KMS-11 (cell line): ENCODE results near the gene KRTAP10-6.
"Not testable (repeated sequence)": the region's sequence is repeated elsewhere in the genome, so short reads cannot be mapped to it uniquely, and the experiment has no call there.

Experiments used
- H2AFZ ChIP-seq: fragments of 200-600 bp; sonication (generic); 2 replicates; pipeline ENCODE4 v1.6.1; 2016; ENCODE audit warnings: antibody characterized with exemption, mixed run types, low read depth
- H3K27ac ChIP-seq: fragments of 200-600 bp; sonication (generic); 2 replicates; pipeline ENCODE4 v1.6.1; 2016; ENCODE audit warnings: mild to moderate bottlenecking, mixed run types
- H3K27me3 ChIP-seq: fragments of 200-600 bp; sonication (generic); 2 replicates; pipeline ENCODE4 v1.6.1; 2017; ENCODE audit warnings: mild to moderate bottlenecking, low read depth, mixed run types, moderate library complexity; ENCODE audit not compliant: insufficient read depth
- H3K36me3 ChIP-seq: fragments of 200-600 bp; sonication (generic); 2 replicates; pipeline ENCODE4 v1.6.1; 2017; ENCODE audit warnings: mild to moderate bottlenecking, mixed run types; ENCODE audit not compliant: insufficient read depth
- H3K4me1 ChIP-seq: fragments of 200-600 bp; sonication (generic); 2 replicates; pipeline ENCODE4 v1.6.1; 2016; ENCODE audit warnings: mild to moderate bottlenecking, low read depth, mixed run types; ENCODE audit not compliant: poor library complexity, severe bottlenecking
- H3K4me2 ChIP-seq: fragments of 200-600 bp; sonication (generic); 2 replicates; pipeline ENCODE4 v1.7.0; 2016; ENCODE audit warnings: mild to moderate bottlenecking, mixed run types
- H3K4me3 ChIP-seq: fragments of 200-600 bp; sonication (generic); IDR thresholded peaks from 2 replicates; pipeline ENCODE4 v1.6.1; 2017; ENCODE audit warnings: low read depth, low read length, mixed read lengths; ENCODE audit not compliant: insufficient read depth
- H3K79me2 ChIP-seq: fragments of 200-600 bp; sonication (generic); 2 replicates; pipeline ENCODE4 v1.6.1; 2016; ENCODE audit warnings: low read depth, mixed run types; ENCODE audit not compliant: insufficient read depth
- H3K9ac ChIP-seq: fragments of 200-600 bp; sonication (generic); 2 replicates; pipeline ENCODE4 v1.6.1; 2016; ENCODE audit warnings: mild to moderate bottlenecking, mixed run types
- H4K20me1 ChIP-seq: fragments of 200-600 bp; sonication (generic); 2 replicates; pipeline ENCODE4 v1.6.1; 2016; ENCODE audit warnings: mild to moderate bottlenecking, mixed run types; ENCODE audit not compliant: insufficient read depth
- CTCF ChIP-seq: fragments of 200-600 bp; sonication (generic); conservative IDR thresholded peaks from 2 replicates; pipeline ENCODE4 v1.6.1; 2017; ENCODE audit warnings: low read depth, mild to moderate bottlenecking, antibody characterized with exemption, low read length, moderate library complexity, mixed read lengths

Gene KRTAP10-6

GRCh38 chr21:44583800-44584147 is 8.5 kb downstream of the KRTAP10-6 start:
- Histone ChIP-seq H3K4me1 (no peaks in the 10 kb centered on the region), H3K36me3 (no peaks in the 10 kb centered on the region), H3K27me3 (peaks cover 36% of the 10 kb centered on the region; the same call in 1 of the 2 replicates), H4K20me1 (no peaks in the 10 kb centered on the region), H3K27ac (no peak overlapping the region), H2AFZ (no peak overlapping the region), H3K9ac (no peak overlapping the region), H3K4me2 (no peak overlapping the region), H3K4me3 (no peak overlapping the region), H3K79me2 (no peaks in the 10 kb centered on the region)
- TF ChIP-seq CTCF = no peak

- H3K4me1 ChIP-seq = no peaks in the 10 kb centered on the region
- no peaks in the 10 kb centered on the region for H4K20me1 ChIP-seq
- TF ChIP-seq CTCF = no peak
- H3K4me3 ChIP-seq = no peak overlapping the region
- H2AFZ ChIP-seq = no peak overlapping the region
- H3K27me3 ChIP-seq = peaks cover 37% of the 10 kb centered on the region; the same call in 1 of the 2 replicates
- H3K4me2 ChIP-seq = no peak overlapping the region
- H3K79me2 ChIP-seq = no peaks in the 10 kb centered on the region
- H3K36me3 ChIP-seq = no peaks in the 10 kb centered on the region
- no peak overlapping the region for H3K27ac ChIP-seq
- no peak overlapping the region for H3K9ac ChIP-seq
Measured at GRCh38 chr21:44583089-44583799, 9.1 kb downstream of the KRTAP10-6 start.

- no peak overlapping the region for H3K9ac ChIP-seq
- no peak overlapping the region for H3K27ac ChIP-seq
- TF ChIP-seq CTCF = no peak
- no peaks in the 10 kb centered on the region for H4K20me1 ChIP-seq
- peaks cover 48% of the 10 kb centered on the region; the same call in 1 of the 2 replicates for H3K27me3 ChIP-seq
- no peaks in the 10 kb centered on the region for H3K4me1 ChIP-seq
- H2AFZ ChIP-seq = no peak overlapping the region
- H3K79me2 ChIP-seq = no peaks in the 10 kb centered on the region
- H3K4me2 ChIP-seq = no peak overlapping the region
- no peak overlapping the region for H3K4me3 ChIP-seq
- no peaks in the 10 kb centered on the region for H3K36me3 ChIP-seq
Measured at GRCh38 chr21:44582055-44582454, 10.2 kb downstream of the KRTAP10-6 start.

GRCh38 chr21:44581158-44581557 is 11.1 kb downstream of the KRTAP10-6 start:
- Histone ChIP-seq H3K4me3 (no peak overlapping the region), H3K4me1 (no peaks in the 10 kb centered on the region), H3K4me2 (no peak overlapping the region), H4K20me1 (no peaks in the 10 kb centered on the region), H3K9ac (no peak overlapping the region), H3K36me3 (no peaks in the 10 kb centered on the region), H3K27me3 (peaks cover 50% of the 10 kb centered on the region; the same call in 1 of the 2 replicates), H3K27ac (no peak overlapping the region), H3K79me2 (no peaks in the 10 kb centered on the region), H2AFZ (no peak overlapping the region)
- no peak for TF ChIP-seq CTCF

GRCh38 chr21:44580231-44580821 is 12.0 kb downstream of the KRTAP10-6 start, which contains the start of gene KRTAP10-5:
Gene KRTAP10-5 (minus strand): TSS chr21:44580604. CDS start chr21:44580578, 26 bp downstream.
- H3K27me3 ChIP-seq = peaks cover 46% of the 10 kb centered on the region; the same call in 1 of the 2 replicates
- H3K27ac ChIP-seq, H3K36me3 ChIP-seq, H3K79me2 ChIP-seq, H4K20me1 ChIP-seq, H3K4me1 ChIP-seq, H3K4me3 ChIP-seq, H3K9ac ChIP-seq, H2AFZ ChIP-seq, H3K4me2 ChIP-seq: not testable (repeated sequence)
